WTC11 (cell line): Measurements from ENCODE around the gene PTPN3. TPM values are rescaled to one million over a fixed set of nuclear protein-coding genes. Genes with fewer than 3 reads are reported as not detected.
"Not testable (repeated sequence)": the region's sequence is repeated elsewhere in the genome, so short reads cannot be mapped to it uniquely, and the experiment has no call there.

Source experiments
- ATAC-seq: fragments of 200-7000 bp; cut with Tn5 transposase; 2 replicates; pipeline ENCODE4 v1.10.0; 2021; ENCODE audit warnings: mild to moderate bottlenecking, moderate library complexity
- CTCF ChIA-PET: fragments of 300-600 bp; sonication (Branson Sonifier 250); formaldehyde crosslinking; loops from one replicate; lab custom pipeline; 2021; ENCODE audit warnings: antibody characterized with exemption; lab: Charles Lee
- POLR2A ChIA-PET: fragments of 350-600 bp; sonication (Branson Sonifier 250); formaldehyde crosslinking; loops from one replicate; lab custom pipeline; 2021; ENCODE audit warnings: antibody characterized with exemption; lab: Charles Lee
- DNase-seq: peaks from one replicate; pipeline ENCODE4 v3.0.0; 2021; ENCODE audit warnings: low spot score
- H3K27ac Mint-ChIP-seq: 2 replicates; pipeline ENCODE4 v1.8.0; 2021; ENCODE audit warnings: mixed read lengths
- H3K27me3 Mint-ChIP-seq: 2 replicates; pipeline ENCODE4 v1.8.0; 2021; ENCODE audit warnings: low read depth, mild to moderate bottlenecking, moderate library complexity, mixed read lengths
- H3K36me3 Mint-ChIP-seq: 2 replicates; pipeline ENCODE4 v1.8.0; 2021; ENCODE audit warnings: mixed read lengths
- H3K4me1 Mint-ChIP-seq: 2 replicates; pipeline ENCODE4 v1.8.0; 2022; ENCODE audit warnings: mixed read lengths
- H3K4me3 Mint-ChIP-seq: 2 replicates; pipeline ENCODE4 v1.8.0; 2021; ENCODE audit warnings: mild to moderate bottlenecking, moderate library complexity, mixed read lengths
- H3K9me3 Mint-ChIP-seq: 2 replicates; pipeline ENCODE4 v1.8.0; 2021; ENCODE audit warnings: mixed read lengths
- EMX1 ChIP-seq: fragments of 250-450 bp; sonication (Bioruptor Pico); IDR thresholded peaks from 2 replicates; pipeline ENCODE4 v1.8.0; 2021; ENCODE audit warnings: mild to moderate bottlenecking
- GABPB1 ChIP-seq: sonication (generic); formaldehyde crosslinking; IDR thresholded peaks from 2 replicates; pipeline ENCODE4 v1.8.1; 2023; ENCODE audit warnings: mild to moderate bottlenecking, missing genetic modification reagents
- GRHL2 ChIP-seq: fragments of 250-450 bp; sonication (Bioruptor Pico); IDR thresholded peaks from 2 replicates; pipeline ENCODE4 v1.8.0; 2022; ENCODE audit warnings: mild to moderate bottlenecking, moderate library complexity; ENCODE audit not compliant: insufficient replicate concordance, severe bottlenecking
- IRF2 ChIP-seq: sonication (generic); formaldehyde crosslinking; IDR thresholded peaks from 2 replicates; pipeline ENCODE4 v1.8.0; 2022; ENCODE audit warnings: low read depth, missing genetic modification reagents, borderline replicate concordance
- NFE2L1 ChIP-seq: sonication (generic); formaldehyde crosslinking; IDR thresholded peaks from 2 replicates; pipeline ENCODE4 v1.8.1; 2023; ENCODE audit warnings: missing genetic modification reagents
- PRRX2 ChIP-seq: fragments of 250-450 bp; sonication (Bioruptor Pico); IDR thresholded peaks from 2 replicates; pipeline ENCODE4 v1.8.0; 2021; ENCODE audit warnings: mild to moderate bottlenecking
- RELA ChIP-seq: sonication (generic); formaldehyde crosslinking; IDR thresholded peaks from 2 replicates; pipeline ENCODE4 v1.8.1; 2022; ENCODE audit warnings: missing genetic modification reagents, mild to moderate bottlenecking, borderline replicate concordance
- SMAD4 ChIP-seq: sonication (generic); formaldehyde crosslinking; IDR thresholded peaks from 2 replicates; pipeline ENCODE4 v1.8.0; 2022; ENCODE audit warnings: mild to moderate bottlenecking, missing genetic modification reagents
- SOX15 ChIP-seq: fragments of 250-450 bp; sonication (Bioruptor Pico); IDR thresholded peaks from 2 replicates; pipeline ENCODE4 v1.9.0; 2021; ENCODE audit warnings: mild to moderate bottlenecking
- ZNF138 ChIP-seq: sonication (generic); formaldehyde crosslinking; conservative IDR thresholded peaks from 2 replicates; pipeline ENCODE4 v1.8.1; 2022; ENCODE audit warnings: mild to moderate bottlenecking, moderate library complexity, missing genetic modification reagents
- ZNF671 ChIP-seq: fragments of 250-450 bp; sonication (Bioruptor Pico); IDR thresholded peaks from 2 replicates; pipeline ENCODE4 v1.8.0; 2021; ENCODE audit warnings: mild to moderate bottlenecking
- total RNA-seq: library from RNA; stranded (reverse); gene quantifications from 3 replicates; pipeline ENCODE4 v1.2.3, GENCODE V29; 2021
- TF ChIP-seq, protein P1 (sequence below): sonication (generic); formaldehyde crosslinking; IDR thresholded peaks from 2 replicates; pipeline ENCODE4 v1.8.1; 2022; ENCODE audit warnings: low read depth, missing genetic modification reagents, borderline replicate concordance
- TF ChIP-seq, protein P2 (sequence below): sonication (generic); formaldehyde crosslinking; IDR thresholded peaks from 2 replicates; pipeline ENCODE4 v1.8.1; 2022; ENCODE audit warnings: low read depth, mild to moderate bottlenecking, moderate library complexity, missing genetic modification reagents, borderline replicate concordance
- TF ChIP-seq, protein P3 (sequence below): sonication (generic); formaldehyde crosslinking; IDR thresholded peaks from 2 replicates; pipeline ENCODE4 v1.8.1; 2022; ENCODE audit warnings: missing genetic modification reagents, borderline replicate concordance
- TF ChIP-seq, protein P4 (sequence below): sonication (generic); formaldehyde crosslinking; IDR thresholded peaks from 2 replicates; pipeline ENCODE4 v1.8.0; 2022; ENCODE audit warnings: mild to moderate bottlenecking, missing genetic modification reagents
- TF ChIP-seq, protein P5 (sequence below): sonication (generic); formaldehyde crosslinking; IDR thresholded peaks from 2 replicates; pipeline ENCODE4 v1.8.1; 2023; ENCODE audit warnings: mild to moderate bottlenecking, missing genetic modification reagents, borderline replicate concordance
- TF ChIP-seq, protein P6 (sequence below): fragments of 250-450 bp; sonication (Bioruptor Pico); IDR thresholded peaks from 2 replicates; pipeline ENCODE4 v1.9.0; 2021; ENCODE audit warnings: mild to moderate bottlenecking, borderline replicate concordance

The PTPN3 gene
- total RNA-seq, 1 experiment from 2014 or later = 1.7 TPM

DNA sequence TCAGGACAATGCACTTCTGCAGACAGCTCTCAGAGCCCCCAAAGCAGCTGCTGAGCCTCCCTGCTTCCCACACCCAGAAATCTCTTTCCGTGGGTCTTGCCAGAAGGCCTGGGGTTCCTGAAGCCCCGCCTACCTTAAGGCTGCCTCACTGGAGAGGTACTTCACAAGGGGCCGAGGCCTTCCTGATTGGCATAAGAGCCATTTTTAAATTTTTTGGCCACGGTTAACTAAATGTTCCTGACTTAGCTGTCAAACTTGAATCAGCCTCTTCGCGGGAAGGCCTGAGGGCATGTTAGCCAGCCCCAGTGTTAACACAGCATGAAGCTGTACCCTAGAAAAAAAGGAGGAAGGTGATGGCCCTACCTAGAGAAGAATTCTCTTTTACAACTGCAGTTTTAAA lies 156.5 kb downstream of the PTPN3 start:
- POLR2A ChIA-PET = no interaction called here
- TF ChIP-seq EMX1 (CRISPR knock-in tag) = no peak
- no peak for TF ChIP-seq RELA (CRISPR knock-in tag)
- TF ChIP-seq, protein P1, sequence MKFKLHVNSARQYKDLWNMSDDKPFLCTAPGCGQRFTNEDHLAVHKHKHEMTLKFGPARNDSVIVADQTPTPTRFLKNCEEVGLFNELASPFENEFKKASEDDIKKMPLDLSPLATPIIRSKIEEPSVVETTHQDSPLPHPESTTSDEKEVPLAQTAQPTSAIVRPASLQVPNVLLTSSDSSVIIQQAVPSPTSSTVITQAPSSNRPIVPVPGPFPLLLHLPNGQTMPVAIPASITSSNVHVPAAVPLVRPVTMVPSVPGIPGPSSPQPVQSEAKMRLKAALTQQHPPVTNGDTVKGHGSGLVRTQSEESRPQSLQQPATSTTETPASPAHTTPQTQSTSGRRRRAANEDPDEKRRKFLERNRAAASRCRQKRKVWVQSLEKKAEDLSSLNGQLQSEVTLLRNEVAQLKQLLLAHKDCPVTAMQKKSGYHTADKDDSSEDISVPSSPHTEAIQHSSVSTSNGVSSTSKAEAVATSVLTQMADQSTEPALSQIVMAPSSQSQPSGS = no peak
- TF ChIP-seq, protein P2, sequence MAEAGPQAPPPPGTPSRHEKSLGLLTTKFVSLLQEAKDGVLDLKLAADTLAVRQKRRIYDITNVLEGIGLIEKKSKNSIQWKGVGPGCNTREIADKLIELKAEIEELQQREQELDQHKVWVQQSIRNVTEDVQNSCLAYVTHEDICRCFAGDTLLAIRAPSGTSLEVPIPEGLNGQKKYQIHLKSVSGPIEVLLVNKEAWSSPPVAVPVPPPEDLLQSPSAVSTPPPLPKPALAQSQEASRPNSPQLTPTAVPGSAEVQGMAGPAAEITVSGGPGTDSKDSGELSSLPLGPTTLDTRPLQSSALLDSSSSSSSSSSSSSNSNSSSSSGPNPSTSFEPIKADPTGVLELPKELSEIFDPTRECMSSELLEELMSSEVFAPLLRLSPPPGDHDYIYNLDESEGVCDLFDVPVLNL (CRISPR knock-in tag) = no peak
- no peaks in the 10 kb centered on the region for H3K36me3 Mint-ChIP-seq
- H3K9me3 Mint-ChIP-seq = no peaks in the 10 kb centered on the region
- no peak for DNase-seq
- peaks cover 15% of the 10 kb centered on the region for H3K4me1 Mint-ChIP-seq
- no peak for ATAC-seq
- H3K27me3 Mint-ChIP-seq = no peaks in the 10 kb centered on the region
- CTCF ChIA-PET = no interaction called here
- no peak overlapping the region for H3K27ac Mint-ChIP-seq
- H3K4me3 Mint-ChIP-seq = no peak overlapping the region

DNA sequence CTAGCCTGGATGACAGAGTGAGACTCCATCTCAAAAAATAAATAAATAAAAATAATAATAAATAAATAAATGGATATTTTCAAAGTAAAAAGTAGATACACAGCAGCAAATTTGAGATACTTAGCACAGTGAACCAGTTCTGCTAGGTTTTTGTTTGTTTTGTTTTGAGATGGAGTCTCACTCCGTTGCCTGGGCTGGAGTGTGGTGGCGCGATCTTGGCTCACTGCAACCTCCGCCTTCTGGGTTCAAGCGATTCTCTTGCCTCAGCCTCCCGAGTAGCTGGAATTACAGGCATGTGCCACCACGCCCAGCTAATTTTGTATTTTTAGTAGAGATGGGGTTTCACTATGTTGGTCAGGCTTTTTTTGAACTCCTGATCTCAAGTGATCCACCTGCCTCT lies 157.1 kb downstream of the PTPN3 start:
- CTCF ChIA-PET = interaction anchor here (0.7 kb wide), 1 partner anchor 389 kb away, joined by 3 read pairs; no protein-coding TSS in a partner anchor
- ATAC-seq, POLR2A ChIA-PET: not testable (repeated sequence)

DNA sequence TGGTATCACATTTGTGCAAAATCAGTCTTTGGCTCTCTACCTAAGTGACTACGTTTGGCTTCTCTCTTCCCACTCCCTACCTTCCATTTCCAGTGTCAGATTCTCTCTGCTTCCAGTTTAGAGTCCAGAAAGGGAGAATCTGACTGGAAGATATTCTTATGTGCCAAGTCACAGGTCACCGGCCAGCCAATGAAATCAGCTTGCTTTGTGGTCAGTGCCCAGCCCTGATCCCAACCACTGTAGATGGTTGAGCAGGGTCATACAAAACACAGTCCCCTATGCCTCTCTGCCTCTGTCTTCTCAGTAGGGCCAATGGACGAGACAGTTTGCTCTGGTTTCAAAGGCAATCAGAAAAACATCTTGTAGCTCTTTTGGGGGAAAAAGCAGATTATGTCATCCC lies 161.7 kb downstream of the PTPN3 start:
- Mint-ChIP-seq H3K4me3 (no peak overlapping the region), H3K4me1 (peaks cover 4% of the 10 kb centered on the region; the same call in 1 of the 2 replicates), H3K27ac (no peak overlapping the region), H3K9me3 (no peaks in the 10 kb centered on the region), H3K27me3 (no peaks in the 10 kb centered on the region), H3K36me3 (no peaks in the 10 kb centered on the region)
- CTCF ChIA-PET = interaction anchor here (1.2 kb wide), 2 partner anchors 9 to 75 kb away, joined by 3 to 5 read pairs; no protein-coding TSS in a partner anchor
- DNase-seq (no peak), ATAC-seq (no peak)
- POLR2A ChIA-PET = no interaction called here
- TF ChIP-seq, protein P3, sequence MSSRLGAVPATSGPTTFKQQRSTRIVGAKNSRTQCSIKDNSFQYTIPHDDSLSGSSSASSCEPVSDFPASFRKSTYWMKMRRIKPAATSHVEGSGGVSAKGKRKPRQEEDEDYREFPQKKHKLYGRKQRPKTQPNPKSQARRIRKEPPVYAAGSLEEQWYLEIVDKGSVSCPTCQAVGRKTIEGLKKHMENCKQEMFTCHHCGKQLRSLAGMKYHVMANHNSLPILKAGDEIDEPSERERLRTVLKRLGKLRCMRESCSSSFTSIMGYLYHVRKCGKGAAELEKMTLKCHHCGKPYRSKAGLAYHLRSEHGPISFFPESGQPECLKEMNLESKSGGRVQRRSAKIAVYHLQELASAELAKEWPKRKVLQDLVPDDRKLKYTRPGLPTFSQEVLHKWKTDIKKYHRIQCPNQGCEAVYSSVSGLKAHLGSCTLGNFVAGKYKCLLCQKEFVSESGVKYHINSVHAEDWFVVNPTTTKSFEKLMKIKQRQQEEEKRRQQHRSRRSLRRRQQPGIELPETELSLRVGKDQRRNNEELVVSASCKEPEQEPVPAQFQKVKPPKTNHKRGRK = no peak
- TF ChIP-seq GABPB1 (CRISPR knock-in tag) (no peak), PRRX2 (CRISPR knock-in tag) (no peak), ZNF138 (no peak), SMAD4 (CRISPR knock-in tag) (no peak), IRF2 (CRISPR knock-in tag) (no peak), SOX15 (CRISPR knock-in tag) (no peak), NFE2L1 (no peak), GRHL2 (CRISPR knock-in tag) (no peak), ZNF671 (no peak)
- TF ChIP-seq, protein P4, sequence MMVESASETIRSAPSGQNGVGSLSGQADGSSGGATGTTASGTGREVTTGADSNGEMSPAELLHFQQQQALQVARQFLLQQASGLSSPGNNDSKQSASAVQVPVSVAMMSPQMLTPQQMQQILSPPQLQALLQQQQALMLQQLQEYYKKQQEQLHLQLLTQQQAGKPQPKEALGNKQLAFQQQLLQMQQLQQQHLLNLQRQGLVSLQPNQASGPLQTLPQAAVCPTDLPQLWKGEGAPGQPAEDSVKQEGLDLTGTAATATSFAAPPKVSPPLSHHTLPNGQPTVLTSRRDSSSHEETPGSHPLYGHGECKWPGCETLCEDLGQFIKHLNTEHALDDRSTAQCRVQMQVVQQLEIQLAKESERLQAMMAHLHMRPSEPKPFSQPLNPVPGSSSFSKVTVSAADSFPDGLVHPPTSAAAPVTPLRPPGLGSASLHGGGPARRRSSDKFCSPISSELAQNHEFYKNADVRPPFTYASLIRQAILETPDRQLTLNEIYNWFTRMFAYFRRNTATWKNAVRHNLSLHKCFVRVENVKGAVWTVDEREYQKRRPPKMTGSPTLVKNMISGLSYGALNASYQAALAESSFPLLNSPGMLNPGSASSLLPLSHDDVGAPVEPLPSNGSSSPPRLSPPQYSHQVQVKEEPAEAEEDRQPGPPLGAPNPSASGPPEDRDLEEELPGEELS (CRISPR knock-in tag) = no peak
- TF ChIP-seq, protein P5, sequence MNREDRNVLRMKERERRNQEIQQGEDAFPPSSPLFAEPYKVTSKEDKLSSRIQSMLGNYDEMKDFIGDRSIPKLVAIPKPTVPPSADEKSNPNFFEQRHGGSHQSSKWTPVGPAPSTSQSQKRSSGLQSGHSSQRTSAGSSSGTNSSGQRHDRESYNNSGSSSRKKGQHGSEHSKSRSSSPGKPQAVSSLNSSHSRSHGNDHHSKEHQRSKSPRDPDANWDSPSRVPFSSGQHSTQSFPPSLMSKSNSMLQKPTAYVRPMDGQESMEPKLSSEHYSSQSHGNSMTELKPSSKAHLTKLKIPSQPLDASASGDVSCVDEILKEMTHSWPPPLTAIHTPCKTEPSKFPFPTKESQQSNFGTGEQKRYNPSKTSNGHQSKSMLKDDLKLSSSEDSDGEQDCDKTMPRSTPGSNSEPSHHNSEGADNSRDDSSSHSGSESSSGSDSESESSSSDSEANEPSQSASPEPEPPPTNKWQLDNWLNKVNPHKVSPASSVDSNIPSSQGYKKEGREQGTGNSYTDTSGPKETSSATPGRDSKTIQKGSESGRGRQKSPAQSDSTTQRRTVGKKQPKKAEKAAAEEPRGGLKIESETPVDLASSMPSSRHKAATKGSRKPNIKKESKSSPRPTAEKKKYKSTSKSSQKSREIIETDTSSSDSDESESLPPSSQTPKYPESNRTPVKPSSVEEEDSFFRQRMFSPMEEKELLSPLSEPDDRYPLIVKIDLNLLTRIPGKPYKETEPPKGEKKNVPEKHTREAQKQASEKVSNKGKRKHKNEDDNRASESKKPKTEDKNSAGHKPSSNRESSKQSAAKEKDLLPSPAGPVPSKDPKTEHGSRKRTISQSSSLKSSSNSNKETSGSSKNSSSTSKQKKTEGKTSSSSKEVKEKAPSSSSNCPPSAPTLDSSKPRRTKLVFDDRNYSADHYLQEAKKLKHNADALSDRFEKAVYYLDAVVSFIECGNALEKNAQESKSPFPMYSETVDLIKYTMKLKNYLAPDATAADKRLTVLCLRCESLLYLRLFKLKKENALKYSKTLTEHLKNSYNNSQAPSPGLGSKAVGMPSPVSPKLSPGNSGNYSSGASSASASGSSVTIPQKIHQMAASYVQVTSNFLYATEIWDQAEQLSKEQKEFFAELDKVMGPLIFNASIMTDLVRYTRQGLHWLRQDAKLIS (CRISPR knock-in tag) = no peak
- TF ChIP-seq, protein P6, sequence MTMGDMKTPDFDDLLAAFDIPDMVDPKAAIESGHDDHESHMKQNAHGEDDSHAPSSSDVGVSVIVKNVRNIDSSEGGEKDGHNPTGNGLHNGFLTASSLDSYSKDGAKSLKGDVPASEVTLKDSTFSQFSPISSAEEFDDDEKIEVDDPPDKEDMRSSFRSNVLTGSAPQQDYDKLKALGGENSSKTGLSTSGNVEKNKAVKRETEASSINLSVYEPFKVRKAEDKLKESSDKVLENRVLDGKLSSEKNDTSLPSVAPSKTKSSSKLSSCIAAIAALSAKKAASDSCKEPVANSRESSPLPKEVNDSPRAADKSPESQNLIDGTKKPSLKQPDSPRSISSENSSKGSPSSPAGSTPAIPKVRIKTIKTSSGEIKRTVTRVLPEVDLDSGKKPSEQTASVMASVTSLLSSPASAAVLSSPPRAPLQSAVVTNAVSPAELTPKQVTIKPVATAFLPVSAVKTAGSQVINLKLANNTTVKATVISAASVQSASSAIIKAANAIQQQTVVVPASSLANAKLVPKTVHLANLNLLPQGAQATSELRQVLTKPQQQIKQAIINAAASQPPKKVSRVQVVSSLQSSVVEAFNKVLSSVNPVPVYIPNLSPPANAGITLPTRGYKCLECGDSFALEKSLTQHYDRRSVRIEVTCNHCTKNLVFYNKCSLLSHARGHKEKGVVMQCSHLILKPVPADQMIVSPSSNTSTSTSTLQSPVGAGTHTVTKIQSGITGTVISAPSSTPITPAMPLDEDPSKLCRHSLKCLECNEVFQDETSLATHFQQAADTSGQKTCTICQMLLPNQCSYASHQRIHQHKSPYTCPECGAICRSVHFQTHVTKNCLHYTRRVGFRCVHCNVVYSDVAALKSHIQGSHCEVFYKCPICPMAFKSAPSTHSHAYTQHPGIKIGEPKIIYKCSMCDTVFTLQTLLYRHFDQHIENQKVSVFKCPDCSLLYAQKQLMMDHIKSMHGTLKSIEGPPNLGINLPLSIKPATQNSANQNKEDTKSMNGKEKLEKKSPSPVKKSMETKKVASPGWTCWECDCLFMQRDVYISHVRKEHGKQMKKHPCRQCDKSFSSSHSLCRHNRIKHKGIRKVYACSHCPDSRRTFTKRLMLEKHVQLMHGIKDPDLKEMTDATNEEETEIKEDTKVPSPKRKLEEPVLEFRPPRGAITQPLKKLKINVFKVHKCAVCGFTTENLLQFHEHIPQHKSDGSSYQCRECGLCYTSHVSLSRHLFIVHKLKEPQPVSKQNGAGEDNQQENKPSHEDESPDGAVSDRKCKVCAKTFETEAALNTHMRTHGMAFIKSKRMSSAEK (CRISPR knock-in tag) = no peak

More for the DNA sequence above, 157.1 kb downstream of the PTPN3 start:
- DNase-seq, H3K27me3 Mint-ChIP-seq, H3K27ac Mint-ChIP-seq, H3K36me3 Mint-ChIP-seq, H3K9me3 Mint-ChIP-seq, H3K4me3 Mint-ChIP-seq: not testable (repeated sequence)
- H3K4me1 Mint-ChIP-seq = peaks cover 15% of the 10 kb centered on the region
